Ascending aorta (tissue), 2 donors: ENCODE data around the gene SNRPA1. TPM values are rescaled to one million over a fixed set of nuclear protein-coding genes. Genes with fewer than 3 reads are reported as not detected.

Experiments used
- DNase-seq, 2 donors: peaks; one replicate each; pipeline ENCODE4 v3.0.0-alpha.2; 2019; ENCODE audit warnings: low spot score in 2 of 2
- H3K27ac ChIP-seq, 2 donors: fragments of 200-600 bp; sonication (generic); one replicate each; pipeline ENCODE4 v1.5.1; 2016 to 2017; ENCODE audit warnings: mild to moderate bottlenecking in 1 of 2
- H3K27me3 ChIP-seq: fragments of 200-600 bp; sonication (generic); one replicate; pipeline ENCODE4 v1.5.1; 2017
- H3K36me3 ChIP-seq, 2 donors: fragments of 200-600 bp; sonication (generic); one replicate each; pipeline ENCODE4 v1.5.1; 2016
- H3K4me1 ChIP-seq, 2 donors: fragments of 200-600 bp; sonication (generic); one replicate each; pipeline ENCODE4 v1.5.1; 2016 to 2017; ENCODE audit warnings: mild to moderate bottlenecking in 1 of 2
- H3K4me3 ChIP-seq, 2 donors: fragments of 200-600 bp; sonication (generic); one replicate each; pipeline ENCODE4 v1.5.1; 2016 to 2017; ENCODE audit warnings: mild to moderate bottlenecking in 1 of 2
- H3K9me3 ChIP-seq, 2 donors: fragments of 200-600 bp; sonication (generic); one replicate each; pipeline ENCODE4 v1.5.1; 2016
- intact Hi-C: fragments of 100-400 bp; cut with DNase I; formaldehyde crosslinking; loops from one replicate; pipeline ENCODE4 v1.15.1; 2023
- total RNA-seq: library from RNA; depleted of rRNA; stranded (reverse); fragments of >200 nt; gene quantifications from one replicate; pipeline ENCODE4 v1.1.0, GENCODE V29; 2016
- TF ChIP-seq, protein P1 (sequence below), 3 experiments: fragments of 200-600 bp in 2 of 3; fragments of 450-650 bp in 1 of 3; sonication (generic) in 2 of 3; IDR thresholded peaks; one replicate each; pipeline ENCODE4 v1.5.1; 2016 to 2019; ENCODE audit warnings: antibody characterized with exemption in 3 of 3, mild to moderate bottlenecking in 1 of 3, moderate library complexity in 1 of 3

The SNRPA1 gene
- total RNA-seq, 1 donor from 2014 or later: 17.8 TPM

- no peak for DNase-seq
- no peak overlapping the region for H3K4me3 ChIP-seq
- H3K9me3 ChIP-seq: no peaks in the 10 kb centered on the region
- H3K27me3 ChIP-seq: no peaks in the 10 kb centered on the region
- H3K27ac ChIP-seq: no peak overlapping the region
- H3K36me3 ChIP-seq: peaks cover 50 to 70% of the 10 kb centered on the region in 2 donors
- intact Hi-C loops: no loop called here
- TF ChIP-seq, protein P1, sequence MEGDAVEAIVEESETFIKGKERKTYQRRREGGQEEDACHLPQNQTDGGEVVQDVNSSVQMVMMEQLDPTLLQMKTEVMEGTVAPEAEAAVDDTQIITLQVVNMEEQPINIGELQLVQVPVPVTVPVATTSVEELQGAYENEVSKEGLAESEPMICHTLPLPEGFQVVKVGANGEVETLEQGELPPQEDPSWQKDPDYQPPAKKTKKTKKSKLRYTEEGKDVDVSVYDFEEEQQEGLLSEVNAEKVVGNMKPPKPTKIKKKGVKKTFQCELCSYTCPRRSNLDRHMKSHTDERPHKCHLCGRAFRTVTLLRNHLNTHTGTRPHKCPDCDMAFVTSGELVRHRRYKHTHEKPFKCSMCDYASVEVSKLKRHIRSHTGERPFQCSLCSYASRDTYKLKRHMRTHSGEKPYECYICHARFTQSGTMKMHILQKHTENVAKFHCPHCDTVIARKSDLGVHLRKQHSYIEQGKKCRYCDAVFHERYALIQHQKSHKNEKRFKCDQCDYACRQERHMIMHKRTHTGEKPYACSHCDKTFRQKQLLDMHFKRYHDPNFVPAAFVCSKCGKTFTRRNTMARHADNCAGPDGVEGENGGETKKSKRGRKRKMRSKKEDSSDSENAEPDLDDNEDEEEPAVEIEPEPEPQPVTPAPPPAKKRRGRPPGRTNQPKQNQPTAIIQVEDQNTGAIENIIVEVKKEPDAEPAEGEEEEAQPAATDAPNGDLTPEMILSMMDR (IDR thresholded peaks at IDR 0.05): no peak
- H3K4me1 ChIP-seq: peaks cover 0 to 14% of the 10 kb centered on the region in 2 donors
These were observed 21.5 kb downstream of the SNRPA1 start for GRCh38 chr15:101273534-101273933.

GRCh38 chr15:101272584-101272983 lies 22.5 kb downstream of the SNRPA1 start:
- Histone ChIP-seq H3K9me3 (no peaks in the 10 kb centered on the region), H3K4me1 (peaks cover 0 to 18% of the 10 kb centered on the region in 2 donors), H3K4me3 (no peak overlapping the region), H3K27me3 (no peaks in the 10 kb centered on the region), H3K27ac (no peak overlapping the region), H3K36me3 (peaks cover 50 to 70% of the 10 kb centered on the region in 2 donors)
- intact Hi-C loops: no loop called here
- TF ChIP-seq, protein P1 (IDR thresholded peaks at IDR 0.05): no peak
- DNase-seq: no peak

DNA sequence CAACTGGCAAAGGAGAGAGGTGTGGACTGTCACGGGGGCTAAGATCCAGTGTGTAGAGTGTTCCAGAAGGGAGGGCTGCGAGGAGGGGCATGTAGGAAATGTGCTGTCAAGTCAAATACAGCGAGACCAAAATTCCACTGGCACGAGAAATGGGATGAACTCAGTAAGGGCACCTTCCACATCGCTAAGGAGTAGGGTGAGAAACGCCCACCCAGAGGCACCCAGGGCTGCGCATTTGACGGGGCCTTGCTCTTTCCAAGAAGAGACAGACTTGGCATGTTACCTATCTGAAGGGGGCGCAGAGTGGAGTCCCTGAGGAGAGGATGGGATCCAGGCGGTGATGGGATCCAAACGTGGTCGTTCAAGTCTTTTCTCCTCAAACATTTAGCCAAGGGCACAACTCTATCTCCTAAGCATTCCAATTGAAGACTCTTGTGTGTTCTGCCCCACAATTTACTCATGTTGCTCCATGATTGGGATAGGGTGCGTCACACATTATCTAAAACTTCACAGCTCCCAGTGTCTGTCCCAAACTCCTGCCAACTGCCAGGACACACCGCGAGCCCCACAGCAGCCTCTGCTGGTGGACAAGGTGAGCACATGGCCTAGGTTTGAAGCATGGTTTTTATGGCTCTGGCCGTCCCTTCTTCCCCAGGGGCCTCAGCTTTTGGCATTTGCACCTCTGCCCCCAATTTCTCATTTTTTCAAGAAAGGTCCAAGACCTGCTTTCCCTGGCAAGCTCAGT lies 25.4 kb downstream of the SNRPA1 start:
- TF ChIP-seq, protein P1 (IDR thresholded peaks at IDR 0.05): peak in 1 of 3 experiments; percentile 12
- peaks cover 0 to 14% of the 10 kb centered on the region in 2 donors for H3K4me1 ChIP-seq
- intact Hi-C loops: no loop called here
- no peak for DNase-seq
- peaks cover 44 to 59% of the 10 kb centered on the region in 2 donors for H3K36me3 ChIP-seq
- no peak overlapping the region for H3K4me3 ChIP-seq
- H3K9me3 ChIP-seq: no peaks in the 10 kb centered on the region
- peak overlapping the region in 1 of 2 donors; percentile 9 for H3K27ac ChIP-seq
- no peaks in the 10 kb centered on the region for H3K27me3 ChIP-seq

- H3K4me1 ChIP-seq: peaks cover 0 to 14% of the 10 kb centered on the region in 2 donors
- H3K4me3 ChIP-seq: no peak overlapping the region
- peaks cover 23 to 38% of the 10 kb centered on the region in 2 donors for H3K36me3 ChIP-seq
- DNase-seq: peak in 1 of 2 donors; percentile 76
- intact Hi-C loops: no loop called here
- no peaks in the 10 kb centered on the region for H3K9me3 ChIP-seq
- H3K27ac ChIP-seq: peak overlapping the region; percentile 81
- TF ChIP-seq, protein P1 (IDR thresholded peaks at IDR 0.05): no peak
- H3K27me3 ChIP-seq: no peaks in the 10 kb centered on the region
These were observed 27.5 kb downstream of the SNRPA1 start for GRCh38 chr15:101267320-101268104.

DNA sequence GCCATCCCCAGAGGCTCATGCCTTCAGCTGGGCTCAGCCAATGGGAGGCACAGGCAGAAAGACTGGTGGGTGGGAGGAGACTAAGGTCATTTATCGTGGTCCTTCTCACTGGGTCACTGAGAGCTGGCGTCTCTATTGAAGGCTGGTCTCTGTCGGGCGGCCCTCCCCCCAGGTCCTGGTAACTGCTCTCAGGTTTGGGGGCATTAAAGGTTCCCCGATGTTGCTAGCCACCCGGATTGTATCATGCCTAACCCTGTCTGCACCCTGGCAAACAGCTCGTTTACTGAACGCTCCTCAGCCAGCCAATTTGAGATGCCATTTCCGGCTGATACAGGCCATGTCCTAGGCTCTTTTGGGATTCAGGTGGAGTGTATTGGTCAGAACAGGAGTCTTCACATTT lies 28.3 kb downstream of the SNRPA1 start:
- no peak overlapping the region for H3K4me3 ChIP-seq
- DNase-seq: no peak
- intact Hi-C loops: no loop called here

More for the DNA sequence above, 28.3 kb downstream of the SNRPA1 start:
- TF ChIP-seq, protein P1 (IDR thresholded peaks at IDR 0.05): no peak
- Histone ChIP-seq H3K27ac (peak overlapping the region; percentile 81), H3K27me3 (no peaks in the 10 kb centered on the region), H3K36me3 (peaks cover 15 to 30% of the 10 kb centered on the region in 2 donors), H3K4me1 (peaks cover 0 to 14% of the 10 kb centered on the region in 2 donors), H3K9me3 (no peaks in the 10 kb centered on the region)
